ENCODE measurements around the gene MED4. TPM values are rescaled to one million over a fixed set of nuclear protein-coding genes. Genes with fewer than 3 reads are reported as not detected.
A peak's percentile ranks its signal among the peaks of the same experiment; 100 is the strongest.

Gene MED4
- total RNA-seq, 1 donor, result 37.2 TPM

GRCh38 chr13:48112896-48113755 lies 18.2 kb upstream of the MED4 start:
- H3K9me3 ChIP-seq (ENCODE audit: low read depth, low read length), result no peaks in the 10 kb centered on the region
- no peaks in the 10 kb centered on the region for H3K27me3 ChIP-seq (ENCODE audit: insufficient read depth, low read length)
- no peak overlapping the region for H3K4me3 ChIP-seq (ENCODE audit: low read length)
- no peaks in the 10 kb centered on the region for H3K4me1 ChIP-seq (ENCODE audit: insufficient read depth, low read length)

GRCh38 chr13:48110931-48111721 lies 16.2 kb upstream of the MED4 start:
- no peak overlapping the region for H3K4me3 ChIP-seq (ENCODE audit: low read length)
- H3K4me1 ChIP-seq (ENCODE audit: insufficient read depth, low read length), result no peaks in the 10 kb centered on the region
- no peaks in the 10 kb centered on the region for H3K9me3 ChIP-seq (ENCODE audit: low read depth, low read length)
- no peaks in the 10 kb centered on the region for H3K27me3 ChIP-seq (ENCODE audit: insufficient read depth, low read length)

DNA sequence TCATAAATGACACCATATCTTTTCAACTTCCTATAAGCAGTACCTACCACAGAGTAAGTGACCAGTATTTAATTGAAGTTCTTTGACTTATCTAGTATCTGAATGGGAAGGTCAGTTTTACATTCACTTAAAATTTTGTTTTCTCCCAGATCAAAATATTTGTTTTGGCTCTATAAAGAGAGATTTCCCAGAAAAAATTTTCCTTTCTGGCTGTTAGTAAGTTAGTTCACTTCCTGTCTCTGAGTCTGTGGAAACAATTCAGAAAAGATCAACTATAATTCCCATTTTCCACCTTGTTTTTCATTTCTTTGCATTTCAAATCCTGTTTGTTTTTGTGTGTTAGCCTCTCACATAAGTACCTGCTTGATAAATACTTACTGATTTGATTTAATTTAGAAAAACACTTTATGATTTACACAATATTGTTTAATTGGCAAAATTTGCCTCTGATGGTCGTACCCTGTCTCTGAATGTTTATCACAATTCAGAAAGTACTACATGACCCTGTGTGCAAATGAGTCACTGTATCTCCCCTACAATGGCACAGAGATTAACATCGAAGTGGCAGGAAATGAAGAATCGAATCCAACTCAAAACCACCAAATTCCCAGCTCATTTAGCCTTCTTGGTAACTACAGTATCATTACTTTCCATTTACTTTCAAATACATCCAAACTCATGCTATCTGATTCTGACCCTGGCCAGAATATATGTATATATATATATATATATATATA lies 15.4 kb upstream of the MED4 start:
- Histone ChIP-seq H3K27me3 (ENCODE audit: insufficient read depth, low read length) (no peaks in the 10 kb centered on the region), H3K4me1 (ENCODE audit: insufficient read depth, low read length) (no peaks in the 10 kb centered on the region), H3K9me3 (ENCODE audit: low read depth, low read length) (no peaks in the 10 kb centered on the region), H3K4me3 (ENCODE audit: low read length) (no peak overlapping the region)

GRCh38 chr13:48108106-48108505 lies 13.2 kb upstream of the MED4 start:
- H3K4me1 ChIP-seq (ENCODE audit: insufficient read depth, low read length), result no peaks in the 10 kb centered on the region
- no peak overlapping the region for H3K4me3 ChIP-seq (ENCODE audit: low read length)
- H3K9me3 ChIP-seq (ENCODE audit: low read depth, low read length), result no peaks in the 10 kb centered on the region
- H3K27me3 ChIP-seq (ENCODE audit: insufficient read depth, low read length), result no peaks in the 10 kb centered on the region

- no peaks in the 10 kb centered on the region for H3K27me3 ChIP-seq (ENCODE audit: insufficient read depth, low read length)
- peaks cover 15% of the 10 kb centered on the region for H3K4me1 ChIP-seq (ENCODE audit: insufficient read depth, low read length)
- no peak overlapping the region for H3K4me3 ChIP-seq (ENCODE audit: low read length)
These were observed 2.9 kb upstream of the MED4 start for GRCh38 chr13:48097793-48098192.

DNA sequence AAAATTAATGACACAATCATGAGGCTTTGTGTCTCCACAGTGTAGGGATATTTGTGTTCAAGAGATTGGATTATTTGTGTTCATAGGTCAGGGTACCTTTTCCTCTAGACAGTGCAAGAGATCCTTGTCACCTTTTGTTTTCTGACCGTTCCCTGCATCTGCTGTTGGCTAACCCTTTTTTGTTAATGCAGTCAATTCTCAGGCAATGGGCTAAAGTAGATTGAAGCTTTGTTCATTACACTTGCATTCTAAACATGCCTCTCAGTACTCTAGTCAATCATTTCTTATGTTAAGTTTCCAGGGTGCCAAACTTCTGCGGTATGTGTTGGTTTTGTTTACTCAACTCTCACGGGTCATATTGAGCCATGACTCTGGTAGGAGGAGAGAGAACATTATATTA lies 1.8 kb upstream of the MED4 start:
- Histone ChIP-seq H3K4me1 (ENCODE audit: insufficient read depth, low read length) (peaks cover 26% of the 10 kb centered on the region), H3K27me3 (ENCODE audit: insufficient read depth, low read length) (no peaks in the 10 kb centered on the region), H3K9me3 (ENCODE audit: low read depth, low read length) (no peaks in the 10 kb centered on the region), H3K4me3 (ENCODE audit: low read length) (no peak overlapping the region)

More at GRCh38 chr13:48097793-48098192, 2.9 kb upstream of the MED4 start:
- no peaks in the 10 kb centered on the region for H3K9me3 ChIP-seq (ENCODE audit: low read depth, low read length)

DNA sequence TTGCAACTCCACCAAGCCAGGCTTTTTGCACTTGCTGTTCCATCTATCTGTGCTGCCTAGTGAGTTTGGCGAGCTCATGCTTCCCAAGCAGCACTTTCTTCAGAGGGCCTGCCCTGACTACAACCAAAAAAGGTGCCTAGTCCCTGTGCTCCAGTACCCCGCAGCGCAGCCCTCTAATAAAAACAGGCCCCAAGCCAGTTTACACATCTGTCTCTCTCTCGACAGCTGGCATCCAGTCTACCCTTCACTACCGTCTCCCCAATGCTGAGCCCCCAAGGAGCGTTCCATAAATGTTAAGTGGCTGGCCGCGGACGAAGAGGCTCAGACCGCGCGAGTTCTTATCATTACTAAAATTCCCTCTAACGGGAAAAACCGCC lies 512 bp downstream of the MED4 start:
- H3K4me1 ChIP-seq (ENCODE audit: insufficient read depth, low read length), result peaks cover 27% of the 10 kb centered on the region
- no peaks in the 10 kb centered on the region for H3K27me3 ChIP-seq (ENCODE audit: insufficient read depth, low read length)
- H3K9me3 ChIP-seq (ENCODE audit: low read depth, low read length), result no peaks in the 10 kb centered on the region
- H3K4me3 ChIP-seq (ENCODE audit: low read length), result peak overlapping the region; percentile 95

GRCh38 chr13:48093588-48093987 lies 1.3 kb downstream of the MED4 start:
- Histone ChIP-seq H3K27me3 (ENCODE audit: insufficient read depth, low read length) (no peaks in the 10 kb centered on the region), H3K4me3 (ENCODE audit: low read length) (peak overlapping the region; percentile 95), H3K4me1 (ENCODE audit: insufficient read depth, low read length) (peaks cover 27% of the 10 kb centered on the region), H3K9me3 (ENCODE audit: low read depth, low read length) (no peaks in the 10 kb centered on the region)

- H3K27me3 ChIP-seq (ENCODE audit: insufficient read depth, low read length), result no peaks in the 10 kb centered on the region
- no peaks in the 10 kb centered on the region for H3K4me1 ChIP-seq (ENCODE audit: insufficient read depth, low read length)
- no peaks in the 10 kb centered on the region for H3K9me3 ChIP-seq (ENCODE audit: low read depth, low read length)
- no peak overlapping the region for H3K4me3 ChIP-seq (ENCODE audit: low read length)
These were observed 8.6 kb downstream of the MED4 start for GRCh38 chr13:48086272-48086671.

DNA sequence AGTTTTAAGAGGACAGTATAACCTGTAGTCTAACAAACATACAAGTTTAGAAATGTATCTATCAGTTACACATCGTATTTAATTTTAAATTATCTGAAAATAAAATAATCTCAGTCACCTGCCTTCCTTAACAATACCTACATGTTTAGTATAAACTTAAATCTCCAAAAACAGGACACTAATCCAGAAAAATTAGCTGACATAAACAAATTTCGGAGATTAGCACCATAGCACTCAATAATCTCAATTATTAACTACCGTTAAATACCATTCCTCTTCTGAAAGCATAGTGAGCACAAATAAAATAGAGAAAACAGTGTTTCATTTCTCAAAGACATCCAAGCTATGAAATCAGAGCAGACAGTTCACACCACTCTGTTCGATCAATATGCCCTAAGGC lies 13.2 kb downstream of the MED4 start:
- Histone ChIP-seq H3K27me3 (ENCODE audit: insufficient read depth, low read length) (no peaks in the 10 kb centered on the region), H3K4me3 (ENCODE audit: low read length) (no peak overlapping the region), H3K4me1 (ENCODE audit: insufficient read depth, low read length) (peaks cover 4% of the 10 kb centered on the region), H3K9me3 (ENCODE audit: low read depth, low read length) (no peaks in the 10 kb centered on the region)

DNA sequence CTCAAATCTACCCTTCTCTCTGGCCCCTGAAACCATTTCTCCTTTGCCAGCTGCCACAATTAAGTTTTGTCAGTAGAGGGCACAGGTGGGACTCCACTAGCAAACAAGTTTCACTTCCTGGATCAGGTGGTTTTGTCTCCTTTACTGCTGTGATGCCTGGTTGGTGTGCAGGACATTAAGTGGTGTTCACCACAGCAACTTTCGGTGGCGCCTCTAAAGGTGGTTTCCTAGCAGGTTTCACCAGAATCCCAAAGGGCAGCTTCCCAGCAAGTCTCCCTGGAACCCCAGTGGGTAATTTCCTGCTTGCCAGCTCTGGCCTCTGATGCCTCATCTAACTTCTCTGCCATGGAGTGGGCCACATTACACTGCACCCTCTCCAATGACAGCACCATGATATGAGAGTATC lies 16.6 kb downstream of the MED4 start:
- H3K4me1 ChIP-seq (ENCODE audit: insufficient read depth, low read length), result peaks cover 4% of the 10 kb centered on the region
- no peaks in the 10 kb centered on the region for H3K27me3 ChIP-seq (ENCODE audit: insufficient read depth, low read length)
- no peaks in the 10 kb centered on the region for H3K9me3 ChIP-seq (ENCODE audit: low read depth, low read length)
- no peak overlapping the region for H3K4me3 ChIP-seq (ENCODE audit: low read length)

GRCh38 chr13:48074006-48074405 lies 20.9 kb downstream of the MED4 start:
- H3K4me3 ChIP-seq (ENCODE audit: low read length), result no peak overlapping the region
- H3K9me3 ChIP-seq (ENCODE audit: low read depth, low read length), result peaks cover 16% of the 10 kb centered on the region
- H3K4me1 ChIP-seq (ENCODE audit: insufficient read depth, low read length), result peaks cover 4% of the 10 kb centered on the region
- no peaks in the 10 kb centered on the region for H3K27me3 ChIP-seq (ENCODE audit: insufficient read depth, low read length)

DNA sequence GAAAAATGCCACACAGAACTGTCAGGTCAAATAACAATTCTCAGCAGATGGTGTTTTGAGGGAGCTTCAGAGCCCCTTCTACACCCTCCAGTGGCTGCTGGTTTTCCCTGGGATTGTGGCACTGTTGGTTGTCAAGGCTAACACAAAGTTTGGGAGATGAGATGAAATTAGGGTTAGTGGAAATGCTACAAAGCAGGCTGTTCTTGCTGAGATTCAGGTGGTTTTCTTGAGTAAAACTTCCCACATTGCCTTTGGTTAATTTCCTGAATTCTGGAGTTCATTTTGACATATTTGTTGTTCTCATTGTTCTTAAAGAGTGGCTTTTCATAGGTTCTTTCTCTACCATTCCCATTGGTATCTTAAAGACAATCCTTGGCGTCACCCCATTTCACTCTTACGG lies 22.1 kb downstream of the MED4 start:
- H3K27me3 ChIP-seq (ENCODE audit: insufficient read depth, low read length), result no peaks in the 10 kb centered on the region
- peaks cover 25% of the 10 kb centered on the region for H3K9me3 ChIP-seq (ENCODE audit: low read depth, low read length)
- no peaks in the 10 kb centered on the region for H3K4me1 ChIP-seq (ENCODE audit: insufficient read depth, low read length)
- H3K4me3 ChIP-seq (ENCODE audit: low read length), result no peak overlapping the region

DNA sequence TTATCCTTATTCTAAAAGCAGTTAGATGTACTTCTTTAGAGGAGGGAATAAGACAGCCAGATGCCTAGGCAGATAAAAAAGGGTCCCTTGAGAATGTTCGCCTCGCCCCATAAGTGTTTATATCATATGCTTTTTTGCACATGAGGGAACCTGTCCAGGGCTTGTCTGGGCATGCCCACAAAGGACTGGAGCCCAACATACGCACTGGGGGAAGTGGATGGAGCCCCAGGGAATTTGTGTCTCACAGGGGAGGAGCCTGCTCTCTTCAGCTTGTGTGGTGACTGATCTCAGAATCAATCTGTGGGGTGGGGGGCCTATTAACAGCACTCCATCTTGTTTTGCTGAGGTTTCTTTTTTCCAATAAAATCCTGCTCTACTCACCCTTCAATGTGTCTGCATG lies 22.6 kb downstream of the MED4 start:
- no peaks in the 10 kb centered on the region for H3K27me3 ChIP-seq (ENCODE audit: insufficient read depth, low read length)
- peaks cover 25% of the 10 kb centered on the region for H3K9me3 ChIP-seq (ENCODE audit: low read depth, low read length)
- H3K4me1 ChIP-seq (ENCODE audit: insufficient read depth, low read length), result no peaks in the 10 kb centered on the region
- H3K4me3 ChIP-seq (ENCODE audit: low read length), result no peak overlapping the region

- Histone ChIP-seq H3K4me1 (ENCODE audit: insufficient read depth, low read length) (no peaks in the 10 kb centered on the region), H3K9me3 (ENCODE audit: low read depth, low read length) (peaks cover 25% of the 10 kb centered on the region), H3K4me3 (ENCODE audit: low read length) (no peak overlapping the region), H3K27me3 (ENCODE audit: insufficient read depth, low read length) (no peaks in the 10 kb centered on the region)
These were observed 24.0 kb downstream of the MED4 start for GRCh38 chr13:48070942-48071341.
